HepG2 (cell line): ENCODE data around the gene TBCCD1. TPM values are rescaled to one million over a fixed set of nuclear protein-coding genes. Genes with fewer than 3 reads are reported as not detected.

Source experiments
- CCDC6 ChIP-seq: sonication (generic); formaldehyde crosslinking; IDR thresholded peaks from 2 replicates; pipeline ENCODE4 v1.8.1; 2022; ENCODE audit warnings: mild to moderate bottlenecking, missing genetic modification reagents, moderate library complexity
- FLYWCH1 ChIP-seq: sonication (generic); formaldehyde crosslinking; IDR thresholded peaks from 2 replicates; pipeline ENCODE4 v1.8.1; 2023; ENCODE audit warnings: mild to moderate bottlenecking, missing genetic modification reagents
- HNF4G ChIP-seq, 2 experiments: sonication (generic) in 1 of 2; formaldehyde crosslinking in 1 of 2; IDR thresholded peaks; 2 replicates each; pipeline versions ENCODE4 v1.4.0 to v1.6.1; 2011 to 2020; ENCODE audit warnings: borderline replicate concordance in 2 of 2, low read depth in 2 of 2, mild to moderate bottlenecking in 2 of 2, low read length in 1 of 2, missing genetic modification reagents in 1 of 2, moderate library complexity in 1 of 2
- LBX2 ChIP-seq: sonication (generic); formaldehyde crosslinking; IDR thresholded peaks from 2 replicates; pipeline ENCODE4 v1.5.0; 2020; ENCODE audit warnings: missing genetic modification reagents, mild to moderate bottlenecking, borderline replicate concordance
- MED1 ChIP-seq: sonication (generic); formaldehyde crosslinking; IDR thresholded peaks from 2 replicates; pipeline ENCODE4 v1.4.0; 2020; ENCODE audit warnings: missing genetic modification reagents
- MXI1 ChIP-seq: IDR thresholded peaks from 3 replicates; pipeline ENCODE4 v1.6.1; 2012; ENCODE audit warnings: low read depth, low read length, inconsistent platforms, borderline replicate concordance
- RFX5 ChIP-seq: IDR thresholded peaks from 2 replicates; pipeline ENCODE4 v1.6.1; 2011; ENCODE audit warnings: low read depth, low read length, improper control_type of control experiment
- SATB2 ChIP-seq: sonication (generic); formaldehyde crosslinking; IDR thresholded peaks from 2 replicates; pipeline ENCODE4 v1.5.0; 2020; ENCODE audit warnings: missing genetic modification reagents
- SMARCE1 ChIP-seq: fragments of 450-650 bp; IDR thresholded peaks from 2 replicates; pipeline ENCODE4 v1.6.1; 2017; ENCODE audit warnings: borderline replicate concordance
- SMYD3 ChIP-seq: sonication (generic); formaldehyde crosslinking; IDR thresholded peaks from 2 replicates; pipeline ENCODE4 v1.8.1; 2023; ENCODE audit warnings: mild to moderate bottlenecking, missing genetic modification reagents
- SNAPC2 ChIP-seq: sonication (generic); formaldehyde crosslinking; IDR thresholded peaks from 2 replicates; pipeline ENCODE4 v1.8.1; 2022; ENCODE audit warnings: mild to moderate bottlenecking, missing genetic modification reagents
- STAT5B ChIP-seq: sonication (generic); formaldehyde crosslinking; IDR thresholded peaks from 2 replicates; pipeline ENCODE4 v1.4.0; 2020; ENCODE audit warnings: missing genetic modification reagents
- TARDBP ChIP-seq: sonication (generic); formaldehyde crosslinking; IDR thresholded peaks from 2 replicates; pipeline ENCODE4 v1.8.0; 2022; ENCODE audit warnings: mild to moderate bottlenecking, missing genetic modification reagents
- TEAD2 ChIP-seq: sonication (generic); formaldehyde crosslinking; IDR thresholded peaks from 2 replicates; pipeline ENCODE4 v1.9.0; 2021; ENCODE audit warnings: missing genetic modification reagents
- ZFP37 ChIP-seq: sonication (generic); formaldehyde crosslinking; IDR thresholded peaks from 2 replicates; pipeline ENCODE4 v1.4.0; 2020; ENCODE audit warnings: missing genetic modification reagents, borderline replicate concordance
- ZNF367 ChIP-seq: sonication (generic); formaldehyde crosslinking; IDR thresholded peaks from 2 replicates; pipeline ENCODE4 v1.4.0; 2020; ENCODE audit warnings: missing genetic modification reagents, borderline replicate concordance
- ZNF484 ChIP-seq: sonication (generic); formaldehyde crosslinking; IDR thresholded peaks from 2 replicates; pipeline ENCODE4 v1.5.1; 2020; ENCODE audit warnings: mild to moderate bottlenecking, low read depth, missing genetic modification reagents, borderline replicate concordance
- ZNF557 ChIP-seq: sonication (generic); formaldehyde crosslinking; IDR thresholded peaks from 2 replicates; pipeline ENCODE4 v1.4.0; 2020; ENCODE audit warnings: missing genetic modification reagents
- ZNF605 ChIP-seq: sonication (generic); formaldehyde crosslinking; IDR thresholded peaks from 2 replicates; pipeline ENCODE4 v1.8.0; 2022; ENCODE audit warnings: mild to moderate bottlenecking, missing genetic modification reagents
- ZNF784 ChIP-seq: sonication (generic); formaldehyde crosslinking; IDR thresholded peaks from 2 replicates; pipeline ENCODE4 v1.5.1; 2020; ENCODE audit warnings: missing genetic modification reagents, mild to moderate bottlenecking, borderline replicate concordance
- ZNF841 ChIP-seq: sonication (generic); formaldehyde crosslinking; IDR thresholded peaks from 2 replicates; pipeline ENCODE4 v1.8.1; 2023; ENCODE audit warnings: missing genetic modification reagents, borderline replicate concordance
- ZNF879 ChIP-seq: sonication (generic); formaldehyde crosslinking; IDR thresholded peaks from 2 replicates; pipeline ENCODE4 v1.8.1; 2023; ENCODE audit warnings: missing genetic modification reagents
- ZNF891 ChIP-seq: sonication (generic); formaldehyde crosslinking; IDR thresholded peaks from 2 replicates; pipeline ENCODE4 v1.5.0; 2020; ENCODE audit warnings: mild to moderate bottlenecking, missing genetic modification reagents
- ZSCAN9 ChIP-seq: IDR thresholded peaks from 2 replicates; pipeline ENCODE4 v1.6.1; 2016; ENCODE audit warnings: borderline replicate concordance
- polyA plus RNA-seq, 8 experiments: library from polyadenylated mRNA; depleted of rRNA in 3 of 8; stranded (reverse) in 7 of 8; unstranded in 1 of 8; fragments of >200 nt; fragmentation: Illumina TruSeq in 4 of 8; extraction: Trizol in 4 of 8; gene quantifications; 2 replicates each; pipeline versions ENCODE4 v1.2.1 to v1.2.3, GENCODE V29; 2011 to 2016; ENCODE audit warnings: low read depth in 4 of 8, missing spikeins in 1 of 8, mixed read lengths in 1 of 8; ENCODE audit not compliant: insufficient read depth in 1 of 8
- total RNA-seq, 5 experiments: library from RNA; depleted of rRNA; stranded (reverse); fragments of >200 nt; fragmentation: Illumina TruSeq; extraction: Trizol; gene quantifications; 2 replicates each; pipeline ENCODE4 v1.2.3, GENCODE V29; 2016; ENCODE audit warnings: low read depth in 1 of 5
- TF ChIP-seq, protein P1 (sequence below): sonication (generic); formaldehyde crosslinking; IDR thresholded peaks from 2 replicates; pipeline ENCODE4 v1.5.0; 2020; ENCODE audit warnings: missing genetic modification reagents
- TF ChIP-seq, protein P2 (sequence below): sonication (generic); formaldehyde crosslinking; IDR thresholded peaks from 2 replicates; pipeline ENCODE4 v1.5.0; 2020; ENCODE audit warnings: mild to moderate bottlenecking, low read depth, missing genetic modification reagents, borderline replicate concordance

Gene TBCCD1
- total and polyA plus RNA-seq, 2 of the 13 experiments (the other 11 are each of a cell fraction or from before 2014, with no cell fraction given) = 13.6 to 16.2 TPM

DNA sequence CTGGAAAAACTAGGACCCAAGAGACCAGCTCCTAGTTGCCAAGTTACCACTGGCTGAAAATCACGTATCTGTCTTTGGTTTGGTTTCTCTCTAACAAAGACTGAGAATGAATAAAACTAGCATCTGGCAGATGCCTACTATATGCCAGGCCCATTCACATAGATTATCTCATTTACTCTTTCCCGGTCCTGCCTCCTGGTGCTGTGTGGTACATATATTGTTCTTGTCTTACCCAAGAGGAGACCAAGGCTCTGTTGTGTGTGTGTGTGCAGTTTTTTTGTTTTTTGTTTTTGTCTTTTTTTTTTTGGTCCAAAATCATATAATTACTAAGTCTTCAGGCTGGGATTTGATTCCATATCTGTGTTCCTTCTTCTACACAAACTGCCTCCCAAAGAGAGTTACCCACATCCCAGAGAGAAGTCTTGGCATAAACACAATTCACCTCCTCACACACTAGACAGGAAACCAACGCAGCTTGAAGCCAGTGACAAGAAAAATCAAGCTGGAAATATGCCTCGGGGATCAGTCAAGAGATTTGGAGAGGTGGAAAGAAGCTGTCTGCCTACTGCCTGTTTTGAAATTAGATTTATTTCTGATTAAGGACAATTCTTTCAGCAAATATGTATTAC is 46.6 kb upstream of the TBCCD1 start (continued):
- TF ChIP-seq HNF4G (IDR thresholded peaks at IDR 0.05; ENCODE audit: borderline replicate concordance, low read depth, low read length) (no peak), HNF4G (CRISPR knock-in tag; IDR thresholded peaks at IDR 0.05; ENCODE audit: borderline replicate concordance, low read depth) (no peak), MXI1 (no peak), TARDBP (CRISPR knock-in tag) (no peak), LBX2 (CRISPR knock-in tag) (no peak), SMYD3 (CRISPR knock-in tag) (no peak; the same call in 1 of the 2 replicates), ZNF879 (CRISPR knock-in tag) (no peak), CCDC6 (no peak), ZFP37 (CRISPR knock-in tag) (peak; percentile 55; the same call in 1 of the 2 replicates), STAT5B (CRISPR knock-in tag) (no peak), SATB2 (CRISPR knock-in tag) (0 out of 2 replicates have a peak, but pooled peaks have one; percentile 7), ZNF557 (CRISPR knock-in tag) (no peak), ZNF841 (CRISPR knock-in tag) (no peak), MED1 (no peak), ZNF484 (CRISPR knock-in tag) (no peak), ZNF367 (CRISPR knock-in tag) (no peak), SMARCE1 (no peak), RFX5 (no peak), ZSCAN9 (CRISPR knock-in tag) (no peak), ZNF891 (CRISPR knock-in tag) (no peak), FLYWCH1 (CRISPR knock-in tag) (no peak), TEAD2 (CRISPR knock-in tag) (no peak), ZNF784 (CRISPR knock-in tag) (no peak), ZNF605 (CRISPR knock-in tag) (no peak), SNAPC2 (no peak)
- TF ChIP-seq, protein P1, sequence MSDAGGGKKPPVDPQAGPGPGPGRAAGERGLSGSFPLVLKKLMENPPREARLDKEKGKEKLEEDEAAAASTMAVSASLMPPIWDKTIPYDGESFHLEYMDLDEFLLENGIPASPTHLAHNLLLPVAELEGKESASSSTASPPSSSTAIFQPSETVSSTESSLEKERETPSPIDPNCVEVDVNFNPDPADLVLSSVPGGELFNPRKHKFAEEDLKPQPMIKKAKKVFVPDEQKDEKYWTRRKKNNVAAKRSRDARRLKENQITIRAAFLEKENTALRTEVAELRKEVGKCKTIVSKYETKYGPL (CRISPR knock-in tag) = no peak
- TF ChIP-seq, protein P2, sequence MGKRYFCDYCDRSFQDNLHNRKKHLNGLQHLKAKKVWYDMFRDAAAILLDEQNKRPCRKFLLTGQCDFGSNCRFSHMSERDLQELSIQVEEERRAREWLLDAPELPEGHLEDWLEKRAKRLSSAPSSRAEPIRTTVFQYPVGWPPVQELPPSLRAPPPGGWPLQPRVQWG (CRISPR knock-in tag) = 0 out of 2 replicates have a peak, but pooled peaks have one; percentile 62
